Measurements from ENCODE around the gene FCHSD1.

FCHSD1 gene

GRCh38 chr5:141674747-141675146 lies 23.5 kb upstream of the FCHSD1 start:
- ATAC-seq: no peak

GRCh38 chr5:141672841-141673813 lies 21.9 kb upstream of the FCHSD1 start:
- ATAC-seq: no peak
- no peak for TF ChIP-seq CSDC2 (CRISPR knock-in tag; IDR thresholded peaks at IDR 0.05)
- no peak for TF ChIP-seq ISL1 (CRISPR knock-in tag; IDR thresholded peaks at IDR 0.05)
- TF ChIP-seq ZFP3 (CRISPR knock-in tag; IDR thresholded peaks at IDR 0.05): no peak
- no peak for TF ChIP-seq GLIS3 (CRISPR knock-in tag; IDR thresholded peaks at IDR 0.05)
- TF ChIP-seq ZFP30 (CRISPR knock-in tag; IDR thresholded peaks at IDR 0.05): no peak
- TF ChIP-seq, protein P1, sequence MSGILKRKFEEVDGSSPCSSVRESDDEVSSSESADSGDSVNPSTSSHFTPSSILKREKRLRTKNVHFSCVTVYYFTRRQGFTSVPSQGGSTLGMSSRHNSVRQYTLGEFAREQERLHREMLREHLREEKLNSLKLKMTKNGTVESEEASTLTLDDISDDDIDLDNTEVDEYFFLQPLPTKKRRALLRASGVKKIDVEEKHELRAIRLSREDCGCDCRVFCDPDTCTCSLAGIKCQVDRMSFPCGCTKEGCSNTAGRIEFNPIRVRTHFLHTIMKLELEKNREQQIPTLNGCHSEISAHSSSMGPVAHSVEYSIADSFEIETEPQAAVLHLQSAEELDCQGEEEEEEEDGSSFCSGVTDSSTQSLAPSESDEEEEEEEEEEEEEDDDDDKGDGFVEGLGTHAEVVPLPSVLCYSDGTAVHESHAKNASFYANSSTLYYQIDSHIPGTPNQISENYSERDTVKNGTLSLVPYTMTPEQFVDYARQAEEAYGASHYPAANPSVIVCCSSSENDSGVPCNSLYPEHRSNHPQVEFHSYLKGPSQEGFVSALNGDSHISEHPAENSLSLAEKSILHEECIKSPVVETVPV (CRISPR knock-in tag; IDR thresholded peaks at IDR 0.05): no peak
- TF ChIP-seq BACH2 (CRISPR knock-in tag; IDR thresholded peaks at IDR 0.05; ENCODE audit: borderline replicate concordance): no peak
- no peak for TF ChIP-seq PPARA (CRISPR knock-in tag; IDR thresholded peaks at IDR 0.05; ENCODE audit: borderline replicate concordance)
- TF ChIP-seq TCF4 (CRISPR knock-in tag; IDR thresholded peaks at IDR 0.05; ENCODE audit: borderline replicate concordance): no peak

More at GRCh38 chr5:141674747-141675146, 23.5 kb upstream of the FCHSD1 start:
- no peak for TF ChIP-seq RARB (CRISPR knock-in tag; IDR thresholded peaks at IDR 0.05)
- no peak for TF ChIP-seq GLIS3 (CRISPR knock-in tag; IDR thresholded peaks at IDR 0.05)
- TF ChIP-seq, protein P1 (CRISPR knock-in tag; IDR thresholded peaks at IDR 0.05): no peak
- no peak for TF ChIP-seq CREB5 (CRISPR knock-in tag; IDR thresholded peaks at IDR 0.05; ENCODE audit: low read depth)
- no peak for TF ChIP-seq PATZ1 (CRISPR knock-in tag; IDR thresholded peaks at IDR 0.05; ENCODE audit: borderline replicate concordance)
- TF ChIP-seq SNAI2 (CRISPR knock-in tag; IDR thresholded peaks at IDR 0.05): no peak
- no peak for TF ChIP-seq ZNF565 (CRISPR knock-in tag; conservative IDR thresholded peaks at IDR 0.05; ENCODE audit: low read depth)
- no peak for TF ChIP-seq ESRRG (CRISPR knock-in tag; IDR thresholded peaks at IDR 0.05)
- no peak for TF ChIP-seq BACH2 (CRISPR knock-in tag; IDR thresholded peaks at IDR 0.05; ENCODE audit: borderline replicate concordance)
- no peak for TF ChIP-seq OSR1 (CRISPR knock-in tag; IDR thresholded peaks at IDR 0.05)

GRCh38 chr5:141672071-141672840 lies 21.0 kb upstream of the FCHSD1 start:
- ATAC-seq: no peak
- TF ChIP-seq BACH2 (CRISPR knock-in tag; IDR thresholded peaks at IDR 0.05; ENCODE audit: borderline replicate concordance): no peak
- no peak for TF ChIP-seq ARNTL (CRISPR knock-in tag; IDR thresholded peaks at IDR 0.05; ENCODE audit: borderline replicate concordance, low read depth)
- no peak for TF ChIP-seq CREB5 (CRISPR knock-in tag; IDR thresholded peaks at IDR 0.05; ENCODE audit: low read depth)
- TF ChIP-seq, protein P2, sequence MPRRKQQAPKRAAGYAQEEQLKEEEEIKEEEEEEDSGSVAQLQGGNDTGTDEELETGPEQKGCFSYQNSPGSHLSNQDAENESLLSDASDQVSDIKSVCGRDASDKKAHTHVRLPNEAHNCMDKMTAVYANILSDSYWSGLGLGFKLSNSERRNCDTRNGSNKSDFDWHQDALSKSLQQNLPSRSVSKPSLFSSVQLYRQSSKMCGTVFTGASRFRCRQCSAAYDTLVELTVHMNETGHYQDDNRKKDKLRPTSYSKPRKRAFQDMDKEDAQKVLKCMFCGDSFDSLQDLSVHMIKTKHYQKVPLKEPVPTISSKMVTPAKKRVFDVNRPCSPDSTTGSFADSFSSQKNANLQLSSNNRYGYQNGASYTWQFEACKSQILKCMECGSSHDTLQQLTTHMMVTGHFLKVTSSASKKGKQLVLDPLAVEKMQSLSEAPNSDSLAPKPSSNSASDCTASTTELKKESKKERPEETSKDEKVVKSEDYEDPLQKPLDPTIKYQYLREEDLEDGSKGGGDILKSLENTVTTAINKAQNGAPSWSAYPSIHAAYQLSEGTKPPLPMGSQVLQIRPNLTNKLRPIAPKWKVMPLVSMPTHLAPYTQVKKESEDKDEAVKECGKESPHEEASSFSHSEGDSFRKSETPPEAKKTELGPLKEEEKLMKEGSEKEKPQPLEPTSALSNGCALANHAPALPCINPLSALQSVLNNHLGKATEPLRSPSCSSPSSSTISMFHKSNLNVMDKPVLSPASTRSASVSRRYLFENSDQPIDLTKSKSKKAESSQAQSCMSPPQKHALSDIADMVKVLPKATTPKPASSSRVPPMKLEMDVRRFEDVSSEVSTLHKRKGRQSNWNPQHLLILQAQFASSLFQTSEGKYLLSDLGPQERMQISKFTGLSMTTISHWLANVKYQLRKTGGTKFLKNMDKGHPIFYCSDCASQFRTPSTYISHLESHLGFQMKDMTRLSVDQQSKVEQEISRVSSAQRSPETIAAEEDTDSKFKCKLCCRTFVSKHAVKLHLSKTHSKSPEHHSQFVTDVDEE (CRISPR knock-in tag; IDR thresholded peaks at IDR 0.05): no peak
- no peak for TF ChIP-seq ISL1 (CRISPR knock-in tag; IDR thresholded peaks at IDR 0.05)
- TF ChIP-seq TCF4 (CRISPR knock-in tag; IDR thresholded peaks at IDR 0.05; ENCODE audit: borderline replicate concordance): no peak
- TF ChIP-seq GLIS3 (CRISPR knock-in tag; IDR thresholded peaks at IDR 0.05): no peak
- TF ChIP-seq ESRRG (CRISPR knock-in tag; IDR thresholded peaks at IDR 0.05): no peak
- no peak for TF ChIP-seq ZNF565 (CRISPR knock-in tag; conservative IDR thresholded peaks at IDR 0.05; ENCODE audit: low read depth)
- no peak for TF ChIP-seq ZFP30 (CRISPR knock-in tag; IDR thresholded peaks at IDR 0.05)
- no peak for TF ChIP-seq POU6F1 (CRISPR knock-in tag; IDR thresholded peaks at IDR 0.05; ENCODE audit: borderline replicate concordance, low read depth)
- no peak for TF ChIP-seq PPARA (CRISPR knock-in tag; IDR thresholded peaks at IDR 0.05; ENCODE audit: borderline replicate concordance)
- no peak for TF ChIP-seq RARB (CRISPR knock-in tag; IDR thresholded peaks at IDR 0.05)
- no peak for TF ChIP-seq OSR1 (CRISPR knock-in tag; IDR thresholded peaks at IDR 0.05)

All from SK-N-SH treated with all-trans-retinoic acid at 6 μM for 48 hours (cell line).